Chondrocyte (in vitro differentiated cells): ENCODE data around the gene NKD1. TPM values are rescaled to one million over a fixed set of nuclear protein-coding genes. Genes with fewer than 3 reads are reported as not detected.

ENCODE experiments used
- DNase-seq: peaks from one replicate; pipeline ENCODE4 v3.0.0; 2021; ENCODE audit warnings: mixed read lengths, low spot score
- H3K27ac Mint-ChIP-seq: one replicate; pipeline ENCODE4 v1.8.0; 2021; ENCODE audit warnings: mild to moderate bottlenecking, moderate library complexity, mixed read lengths; ENCODE audit not compliant: unreplicated experiment
- H3K27me3 Mint-ChIP-seq: 2 replicates; pipeline ENCODE4 v1.8.0; 2021; ENCODE audit warnings: low read depth, mixed read lengths
- H3K36me3 Mint-ChIP-seq: 2 replicates; pipeline ENCODE4 v1.8.0; 2021; ENCODE audit warnings: low read depth, mixed read lengths
- H3K4me1 Mint-ChIP-seq: 2 replicates; pipeline ENCODE4 v1.8.0; 2021; ENCODE audit warnings: low read depth, mild to moderate bottlenecking, mixed read lengths
- H3K4me3 Mint-ChIP-seq: one replicate; pipeline ENCODE4 v1.8.0; 2021; ENCODE audit warnings: mild to moderate bottlenecking, moderate library complexity, mixed read lengths; ENCODE audit not compliant: unreplicated experiment
- H3K9me3 Mint-ChIP-seq: 2 replicates; pipeline ENCODE4 v1.8.0; 2021; ENCODE audit warnings: low read depth, mixed read lengths
- CTCF ChIP-seq: fragments of 200-600 bp; sonication (generic); IDR thresholded peaks from 2 replicates; pipeline ENCODE4 v1.5.0; 2021; ENCODE audit warnings: antibody characterized with exemption, mild to moderate bottlenecking, moderate library complexity
- total RNA-seq: library from RNA; stranded (reverse); gene quantifications from 3 replicates; pipeline ENCODE4 v1.2.1, GENCODE V29; 2021

The NKD1 gene
- total RNA-seq, 1 donor from 2014 or later = 8.0 TPM

GRCh38 chr16:50696126-50696525, 147.9 kb downstream of the NKD1 start:
- DNase-seq = no peak
- no peak for TF ChIP-seq CTCF
- Mint-ChIP-seq H3K36me3 (no peaks in the 10 kb centered on the region), H3K27ac (no peak overlapping the region), H3K27me3 (peaks cover 7% of the 10 kb centered on the region), H3K4me1 (peaks cover 26% of the 10 kb centered on the region), H3K4me3 (no peak overlapping the region), H3K9me3 (no peaks in the 10 kb centered on the region)

GRCh38 chr16:50696575-50697420, 148.6 kb downstream of the NKD1 start:
- Mint-ChIP-seq H3K36me3 (no peaks in the 10 kb centered on the region), H3K27ac (no peak overlapping the region), H3K9me3 (no peaks in the 10 kb centered on the region), H3K4me3 (no peak overlapping the region), H3K27me3 (peaks cover 7% of the 10 kb centered on the region), H3K4me1 (peaks cover 26% of the 10 kb centered on the region)
- no peak for TF ChIP-seq CTCF
- no peak for DNase-seq

DNA sequence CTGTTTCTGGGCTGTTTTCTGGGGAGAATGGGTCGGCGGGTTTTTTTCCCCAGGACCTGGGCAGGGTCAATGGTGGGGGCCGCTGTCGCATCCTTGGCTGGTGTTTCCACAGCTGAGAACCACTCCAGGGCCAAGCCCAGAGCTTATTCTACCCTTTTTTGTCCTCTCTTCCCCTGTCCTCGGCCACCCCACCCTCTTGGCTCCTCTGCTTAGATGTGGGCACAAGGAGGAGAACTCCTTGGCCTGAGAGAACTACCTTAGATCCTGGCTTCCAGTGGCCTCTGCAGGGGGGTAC, 149.2 kb downstream of the NKD1 start:
- Mint-ChIP-seq H3K4me1 (peaks cover 24% of the 10 kb centered on the region), H3K27ac (peak overlapping the region; percentile 94), H3K36me3 (no peaks in the 10 kb centered on the region), H3K4me3 (peak overlapping the region; percentile 69), H3K9me3 (no peaks in the 10 kb centered on the region), H3K27me3 (peaks cover 6% of the 10 kb centered on the region)
- DNase-seq = no peak
- TF ChIP-seq CTCF = no peak

DNA sequence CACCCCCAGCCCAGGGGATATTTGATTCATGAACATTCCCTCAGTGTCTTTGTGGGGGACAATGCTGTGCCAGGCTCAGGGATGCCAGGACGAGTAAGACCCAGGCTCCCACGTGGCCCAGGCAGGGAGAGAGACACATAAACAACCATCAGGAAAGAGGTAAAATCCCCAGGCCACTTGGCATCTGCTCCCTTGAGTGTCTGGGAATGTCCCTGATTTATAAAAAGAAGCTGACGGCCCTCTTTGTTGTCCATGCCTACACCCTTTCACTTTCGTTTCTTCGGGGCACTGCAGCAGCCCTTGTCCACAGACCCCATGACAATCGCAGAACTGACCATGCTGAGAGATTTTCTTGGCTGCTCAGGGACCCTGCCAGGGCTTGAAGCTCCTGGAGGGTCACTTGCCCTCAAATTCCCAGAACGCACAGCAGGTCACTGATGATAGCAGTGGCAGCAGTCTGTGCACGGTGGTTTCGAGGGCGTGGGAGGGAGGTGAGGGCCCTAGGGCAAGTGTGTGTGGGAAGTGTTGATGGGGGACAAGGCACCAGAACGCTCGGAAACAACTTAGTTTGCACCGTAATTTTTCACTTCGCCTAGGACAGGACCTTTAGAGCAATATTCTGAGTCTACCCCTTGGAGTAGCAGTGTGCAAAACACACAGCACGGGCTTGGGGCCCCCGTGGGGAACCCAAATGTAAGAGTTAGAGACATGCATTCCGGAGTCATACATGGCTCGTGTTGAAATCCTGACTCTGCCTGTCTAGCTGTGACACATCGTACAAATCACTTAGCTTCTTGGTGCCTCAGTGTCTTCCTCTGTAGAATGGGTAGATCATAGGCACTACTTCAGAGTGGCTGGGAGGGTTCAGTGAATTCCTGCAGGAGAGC, 149.9 kb downstream of the NKD1 start:
- H3K4me1 Mint-ChIP-seq = peaks cover 20% of the 10 kb centered on the region
- H3K36me3 Mint-ChIP-seq = no peaks in the 10 kb centered on the region
- H3K4me3 Mint-ChIP-seq = peak overlapping the region; percentile 69
- H3K9me3 Mint-ChIP-seq = no peaks in the 10 kb centered on the region
- TF ChIP-seq CTCF = no peak
- peak overlapping the region; percentile 94 for H3K27ac Mint-ChIP-seq
- DNase-seq = no peak
- peaks cover 3% of the 10 kb centered on the region for H3K27me3 Mint-ChIP-seq

Other genes starting within 250 kb of the NKD1 start
- gene BRD7, start 179.4 kb upstream of the NKD1 start, total RNA-seq = 47.6 to 59.4 TPM (median 52.7 TPM) in 3 replicates
- gene SNX20, start 132.9 kb downstream of the NKD1 start, total RNA-seq = not detected in 3 replicates
- gene NOD2, start 145.2 kb downstream of the NKD1 start, total RNA-seq = 0.05 to 0.44 TPM (median 0.07 TPM) in 3 replicates
- gene CYLD, start 193.7 kb downstream of the NKD1 start, total RNA-seq = 30.3 to 35.8 TPM (median 33.4 TPM) in 3 replicates